GM12874 (cell line): ENCODE results near the gene MYRF.

Source experiments
- TF ChIP-seq, protein P1 (sequence below): IDR thresholded peaks from 2 replicates; pipeline ENCODE4 v1.5.1; 2011; ENCODE audit warnings: low read depth, mild to moderate bottlenecking, control low read depth, low read length, moderate library complexity; ENCODE audit not compliant: insufficient read depth

Gene MYRF

DNA sequence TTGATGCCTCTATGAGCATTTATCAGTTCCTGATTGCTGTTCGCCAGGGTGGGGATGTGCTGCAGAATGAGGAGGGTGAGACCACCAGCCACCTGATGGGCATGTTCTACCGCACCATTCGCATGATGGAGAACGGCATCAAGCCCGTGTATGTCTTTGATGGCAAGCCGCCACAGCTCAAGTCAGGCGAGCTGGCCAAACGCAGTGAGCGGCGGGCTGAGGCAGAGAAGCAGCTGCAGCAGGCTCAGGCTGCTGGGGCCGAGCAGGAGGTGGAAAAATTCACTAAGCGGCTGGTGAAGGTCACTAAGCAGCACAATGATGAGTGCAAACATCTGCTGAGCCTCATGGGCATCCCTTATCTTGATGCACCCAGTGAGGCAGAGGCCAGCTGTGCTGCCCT lies 43.0 kb downstream of the MYRF start:
- TF ChIP-seq, protein P1, sequence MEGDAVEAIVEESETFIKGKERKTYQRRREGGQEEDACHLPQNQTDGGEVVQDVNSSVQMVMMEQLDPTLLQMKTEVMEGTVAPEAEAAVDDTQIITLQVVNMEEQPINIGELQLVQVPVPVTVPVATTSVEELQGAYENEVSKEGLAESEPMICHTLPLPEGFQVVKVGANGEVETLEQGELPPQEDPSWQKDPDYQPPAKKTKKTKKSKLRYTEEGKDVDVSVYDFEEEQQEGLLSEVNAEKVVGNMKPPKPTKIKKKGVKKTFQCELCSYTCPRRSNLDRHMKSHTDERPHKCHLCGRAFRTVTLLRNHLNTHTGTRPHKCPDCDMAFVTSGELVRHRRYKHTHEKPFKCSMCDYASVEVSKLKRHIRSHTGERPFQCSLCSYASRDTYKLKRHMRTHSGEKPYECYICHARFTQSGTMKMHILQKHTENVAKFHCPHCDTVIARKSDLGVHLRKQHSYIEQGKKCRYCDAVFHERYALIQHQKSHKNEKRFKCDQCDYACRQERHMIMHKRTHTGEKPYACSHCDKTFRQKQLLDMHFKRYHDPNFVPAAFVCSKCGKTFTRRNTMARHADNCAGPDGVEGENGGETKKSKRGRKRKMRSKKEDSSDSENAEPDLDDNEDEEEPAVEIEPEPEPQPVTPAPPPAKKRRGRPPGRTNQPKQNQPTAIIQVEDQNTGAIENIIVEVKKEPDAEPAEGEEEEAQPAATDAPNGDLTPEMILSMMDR, result no peak

DNA sequence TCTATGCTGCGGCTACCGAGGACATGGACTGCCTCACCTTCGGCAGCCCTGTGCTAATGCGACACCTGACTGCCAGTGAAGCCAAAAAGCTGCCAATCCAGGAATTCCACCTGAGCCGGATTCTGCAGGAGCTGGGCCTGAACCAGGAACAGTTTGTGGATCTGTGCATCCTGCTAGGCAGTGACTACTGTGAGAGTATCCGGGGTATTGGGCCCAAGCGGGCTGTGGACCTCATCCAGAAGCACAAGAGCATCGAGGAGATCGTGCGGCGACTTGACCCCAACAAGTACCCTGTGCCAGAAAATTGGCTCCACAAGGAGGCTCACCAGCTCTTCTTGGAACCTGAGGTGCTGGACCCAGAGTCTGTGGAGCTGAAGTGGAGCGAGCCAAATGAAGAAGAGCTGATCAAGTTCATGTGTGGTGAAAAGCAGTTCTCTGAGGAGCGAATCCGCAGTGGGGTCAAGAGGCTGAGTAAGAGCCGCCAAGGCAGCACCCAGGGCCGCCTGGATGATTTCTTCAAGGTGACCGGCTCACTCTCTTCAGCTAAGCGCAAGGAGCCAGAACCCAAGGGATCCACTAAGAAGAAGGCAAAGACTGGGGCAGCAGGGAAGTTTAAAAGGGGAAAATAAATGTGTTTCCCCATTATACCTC lies 43.6 kb downstream of the MYRF start:
- TF ChIP-seq, protein P1, result no peak

DNA sequence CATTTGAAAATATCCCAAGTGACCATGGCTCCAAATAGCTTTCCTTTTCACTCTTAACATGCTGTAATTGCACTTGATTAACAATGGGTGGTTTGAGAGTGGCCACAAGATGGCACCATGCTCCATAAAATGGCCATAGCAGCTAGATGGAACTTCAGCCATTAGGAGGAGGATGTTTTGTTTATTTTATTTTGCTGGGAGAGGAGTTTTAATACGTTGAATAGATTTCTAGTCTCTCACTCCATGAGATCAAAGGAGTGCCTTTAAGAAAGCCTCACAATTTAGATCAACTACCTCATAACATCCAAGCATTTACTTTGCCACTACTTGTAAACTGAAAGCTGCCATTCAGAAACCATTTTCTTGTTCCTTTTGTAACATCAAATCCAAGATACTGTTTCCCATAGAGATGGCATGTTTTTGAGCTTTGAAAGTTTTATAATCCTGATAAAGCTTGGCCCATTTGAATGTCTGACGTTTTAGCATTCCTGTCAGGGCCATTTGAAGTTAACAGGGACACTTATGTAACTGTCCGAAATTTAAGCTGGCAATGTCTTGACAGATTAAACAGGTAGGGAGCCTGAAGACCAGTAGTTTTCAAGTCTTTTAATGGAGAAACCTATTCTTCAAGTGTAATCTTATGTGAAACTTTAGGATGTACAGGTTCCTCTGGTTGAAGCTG lies 45.0 kb downstream of the MYRF start:
- TF ChIP-seq, protein P1, result peak; percentile 65

DNA sequence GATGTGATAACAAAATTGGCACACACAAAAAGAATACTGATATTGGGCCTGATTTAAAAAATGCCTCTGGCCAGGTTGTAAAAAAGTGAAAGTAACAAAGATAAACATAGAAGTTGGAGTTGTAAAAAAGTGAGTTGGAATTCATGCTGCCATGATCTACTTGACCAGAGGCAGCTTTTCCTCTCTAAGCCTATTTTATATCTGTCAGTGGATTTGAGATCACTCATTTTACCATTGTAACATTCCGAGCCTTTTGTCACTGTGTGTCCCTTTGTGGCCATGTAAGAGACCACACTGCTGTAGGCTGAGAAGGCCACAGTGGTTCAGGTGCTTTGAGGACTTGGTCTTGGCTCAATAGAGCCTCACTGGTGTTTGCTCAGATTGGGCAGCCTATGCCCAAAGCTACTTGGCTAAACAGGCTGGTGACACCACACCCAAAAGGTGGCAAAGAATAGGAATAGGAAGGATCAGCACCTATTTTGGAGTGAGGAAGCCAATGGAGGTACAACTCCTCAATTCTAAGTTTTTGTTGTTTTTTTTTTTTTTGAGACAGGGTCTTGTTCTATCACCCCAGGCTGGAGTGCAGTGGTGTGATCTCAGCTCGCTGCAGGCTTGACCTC lies 47.3 kb downstream of the MYRF start:
- TF ChIP-seq, protein P1, result no peak

DNA sequence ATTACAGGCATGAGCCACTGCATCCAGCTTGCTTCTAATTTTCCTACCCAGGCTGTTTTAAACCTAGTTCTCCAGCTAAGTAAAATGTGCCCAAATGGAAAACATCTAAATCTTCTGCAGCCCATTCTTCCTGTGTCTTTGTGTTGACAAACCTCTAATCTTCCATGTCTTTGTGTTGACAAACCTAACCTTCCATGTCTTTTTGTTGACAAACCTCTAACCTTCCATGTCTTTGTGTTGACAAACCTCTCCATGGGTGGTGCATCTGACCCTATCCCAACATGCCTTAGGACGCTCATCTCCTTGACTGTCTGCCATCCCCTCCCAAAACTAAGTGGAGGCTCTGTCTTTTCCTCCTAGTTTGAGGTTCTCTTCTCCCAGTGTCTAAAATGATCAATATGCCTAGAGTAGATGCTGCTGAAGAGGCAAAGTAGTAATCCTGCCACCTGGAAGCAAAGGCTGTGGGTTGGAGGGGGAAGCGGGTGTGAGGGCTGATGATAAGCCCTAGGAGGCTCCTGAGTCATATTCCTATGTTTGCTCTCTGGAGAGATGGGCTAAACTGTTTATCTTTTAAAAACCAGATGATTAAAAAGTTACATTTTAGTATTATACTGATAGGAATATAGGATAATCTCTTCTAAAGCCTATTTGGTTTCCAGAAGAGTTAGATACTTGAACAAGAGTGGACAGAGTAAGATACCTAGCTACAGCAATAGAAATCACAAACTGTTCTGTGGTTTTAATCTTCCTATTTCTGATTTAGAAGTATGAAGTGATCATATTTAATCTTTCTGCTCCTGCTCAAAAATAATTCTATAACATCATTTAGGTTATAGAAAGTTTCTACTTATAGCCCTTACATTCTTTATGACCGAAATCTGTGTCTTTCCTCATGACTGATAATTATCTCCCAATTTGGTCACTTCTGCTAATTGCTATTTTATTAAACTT lies 48.2 kb downstream of the MYRF start:
- TF ChIP-seq, protein P1, result no peak

DNA sequence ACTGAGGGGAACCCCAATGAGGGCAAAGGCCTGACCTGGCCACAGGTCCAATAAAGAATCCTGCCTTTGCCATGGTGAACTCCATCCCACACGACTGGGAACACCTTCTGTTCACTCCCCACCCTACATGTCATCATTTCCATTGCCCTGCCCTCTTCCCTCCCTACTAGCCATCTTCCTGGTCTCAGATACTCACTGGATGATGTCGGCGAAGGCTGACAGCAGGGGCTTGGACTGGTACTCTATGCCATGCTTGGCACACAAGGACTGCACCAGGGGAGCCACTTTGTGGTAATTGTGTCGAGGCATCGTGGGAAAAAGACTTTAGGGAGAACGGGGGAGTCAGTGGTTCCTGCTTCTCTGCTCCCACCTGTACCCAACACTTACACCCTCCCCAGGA lies 50.2 kb downstream of the MYRF start:
- TF ChIP-seq, protein P1, result no peak
